ENCODE results near the gene TNP1.

The TNP1 gene

DNA sequence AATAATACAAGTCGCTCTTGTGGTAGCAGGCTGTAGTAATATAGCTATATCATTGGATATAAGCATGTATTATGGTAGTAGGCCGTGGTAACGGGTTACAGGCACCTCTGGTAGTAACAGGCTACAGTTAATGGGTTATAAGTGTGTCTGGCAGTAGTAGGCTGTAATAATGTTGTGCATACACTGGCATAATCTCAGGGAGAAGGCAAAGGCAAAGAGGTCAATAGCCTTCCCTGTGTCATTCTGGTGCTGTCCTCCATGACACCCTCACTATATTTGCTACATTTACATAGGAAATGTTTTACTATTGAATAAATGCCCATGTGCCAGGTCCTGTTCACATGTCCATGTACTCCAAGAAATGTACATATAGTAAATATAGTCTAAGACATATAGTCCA, 12.8 kb upstream of the TNP1 start:
- DNase-seq: no peak

DNA sequence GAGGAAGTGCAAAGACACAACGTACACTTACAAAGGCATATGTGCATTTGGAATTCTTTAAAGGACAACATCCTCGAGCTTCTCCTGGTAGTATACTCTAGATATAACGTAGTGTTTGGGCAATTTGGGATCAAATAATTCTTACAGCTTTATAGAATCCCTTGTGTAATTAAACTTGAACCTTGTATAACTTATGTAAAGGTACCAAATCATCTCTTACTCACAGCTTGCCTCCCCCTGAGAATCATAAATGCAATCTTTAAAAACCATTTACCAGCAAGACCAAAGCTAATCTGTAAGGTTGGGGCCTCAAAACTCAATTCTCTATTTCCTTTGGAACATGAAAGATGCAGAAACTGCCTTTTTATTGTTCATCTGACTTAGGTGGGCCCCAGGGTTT, 12.2 kb upstream of the TNP1 start:
- no peak for DNase-seq

DNA sequence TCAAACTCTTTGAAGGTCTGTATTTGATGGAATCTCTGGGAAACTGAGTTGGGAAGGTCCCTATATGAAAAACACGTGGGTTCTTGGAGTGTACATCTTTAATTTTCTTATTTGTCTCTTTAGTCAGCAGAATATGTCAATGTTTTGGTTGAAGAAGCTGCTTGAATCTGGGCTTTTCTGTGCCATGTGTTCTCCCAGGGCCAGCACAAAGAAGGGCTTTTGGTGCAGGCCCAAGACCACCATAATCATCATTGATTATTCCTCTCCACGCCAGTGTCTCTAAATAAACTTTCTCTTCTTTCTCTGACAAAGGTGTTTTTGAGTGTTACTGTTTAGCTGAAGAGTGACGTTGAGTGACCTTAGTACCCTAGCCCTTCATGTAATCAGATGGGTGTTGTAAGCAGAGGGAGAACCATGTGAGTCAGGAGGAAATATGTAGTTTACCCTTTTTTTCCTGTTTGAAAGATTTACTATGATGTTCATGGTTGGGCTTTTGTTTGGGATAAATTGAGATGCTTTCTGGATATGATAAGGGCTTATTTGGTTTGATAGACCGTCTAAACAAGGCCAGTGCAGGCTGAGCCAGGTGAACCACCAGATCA, 11.6 kb upstream of the TNP1 start:
- no peak for DNase-seq

DNA sequence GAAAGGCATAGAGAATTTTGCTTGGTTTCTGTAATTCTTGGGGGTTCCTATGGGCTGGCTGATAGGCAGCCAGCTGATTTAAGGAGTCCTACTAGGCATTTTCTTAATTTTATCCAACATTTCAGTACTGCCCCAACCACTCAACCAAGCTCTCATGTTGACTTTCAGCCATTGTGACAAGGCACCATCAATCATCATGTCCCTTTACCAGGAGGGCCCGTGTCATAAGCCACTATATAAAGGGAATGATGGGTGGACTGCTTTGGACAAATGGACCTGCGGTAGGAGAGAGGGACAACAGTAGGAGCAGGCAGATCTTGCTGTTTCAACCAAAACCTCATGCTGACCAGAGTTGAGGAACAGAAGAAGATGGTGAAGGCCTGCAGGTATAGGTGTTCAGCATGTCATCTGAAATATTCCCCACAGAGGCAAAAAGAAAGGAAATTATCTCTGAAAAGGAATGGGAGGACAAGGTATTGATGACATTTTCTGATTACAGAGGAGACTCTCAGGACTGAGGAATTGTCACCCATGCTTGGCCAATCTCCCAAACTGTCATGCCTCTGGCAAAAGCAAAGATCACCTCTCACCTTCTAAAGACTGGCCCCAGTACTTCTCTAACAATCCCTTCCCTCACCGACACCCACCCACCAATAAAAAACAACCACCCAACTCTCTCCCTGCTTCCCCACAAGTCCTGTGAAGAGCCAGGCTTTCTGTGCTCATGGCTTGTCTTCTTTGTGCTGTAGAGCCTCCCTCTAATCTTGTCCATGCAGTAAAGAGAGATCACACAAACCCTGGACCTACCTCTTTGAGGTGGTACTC, 10.9 kb upstream of the TNP1 start:
- no peak for DNase-seq

- no peak for DNase-seq
Measured at GRCh38 chr2:216866515-216867095, 6.7 kb upstream of the TNP1 start.

GRCh38 chr2:216865658-216866057, 5.8 kb upstream of the TNP1 start:
- DNase-seq: no peak

DNA sequence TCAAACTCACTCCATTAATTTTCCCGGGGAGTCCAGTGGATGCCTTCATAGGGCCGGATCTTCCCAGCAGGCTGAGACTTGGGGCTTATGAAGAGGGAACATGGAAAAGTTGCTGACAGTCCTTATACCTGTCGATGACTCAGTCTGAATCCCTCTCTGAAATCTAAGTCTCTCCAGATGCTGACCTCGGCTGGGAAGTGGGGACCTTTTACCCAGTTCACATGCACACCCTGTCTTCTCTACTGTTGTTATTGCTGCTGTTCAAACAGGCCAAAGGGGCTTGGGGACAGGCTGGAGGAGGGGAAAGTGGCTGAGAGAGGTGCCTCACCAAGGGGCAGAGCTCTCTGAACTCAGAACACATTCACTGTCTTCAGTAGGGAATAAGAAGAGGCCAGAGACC, 4.1 kb upstream of the TNP1 start:
- no peak for DNase-seq

GRCh38 chr2:216862628-216863398, 2.9 kb upstream of the TNP1 start:
- DNase-seq: no peak

GRCh38 chr2:216860426-216861137, 718 bp upstream of the TNP1 start:
- DNase-seq: no peak

DNA sequence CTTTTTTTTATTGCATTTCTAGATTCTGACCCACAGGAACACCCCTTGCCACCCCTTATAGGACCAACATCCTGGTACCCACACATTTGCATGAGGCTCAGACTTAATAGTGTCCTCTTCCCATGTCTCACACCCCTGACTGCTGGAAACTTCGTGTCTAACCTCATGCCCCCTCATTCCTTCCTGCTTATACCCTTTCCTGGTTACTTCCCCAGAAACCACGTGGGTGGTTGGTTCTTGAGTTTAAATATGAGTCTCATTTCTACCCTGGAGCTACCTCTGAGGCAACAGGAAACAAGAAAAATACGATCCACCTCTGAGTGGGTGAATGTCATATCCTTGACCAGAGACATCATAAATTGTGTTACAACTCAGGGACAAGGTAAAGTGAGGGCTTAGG, 1.6 kb downstream of the TNP1 start:
- DNase-seq: no peak

DNA sequence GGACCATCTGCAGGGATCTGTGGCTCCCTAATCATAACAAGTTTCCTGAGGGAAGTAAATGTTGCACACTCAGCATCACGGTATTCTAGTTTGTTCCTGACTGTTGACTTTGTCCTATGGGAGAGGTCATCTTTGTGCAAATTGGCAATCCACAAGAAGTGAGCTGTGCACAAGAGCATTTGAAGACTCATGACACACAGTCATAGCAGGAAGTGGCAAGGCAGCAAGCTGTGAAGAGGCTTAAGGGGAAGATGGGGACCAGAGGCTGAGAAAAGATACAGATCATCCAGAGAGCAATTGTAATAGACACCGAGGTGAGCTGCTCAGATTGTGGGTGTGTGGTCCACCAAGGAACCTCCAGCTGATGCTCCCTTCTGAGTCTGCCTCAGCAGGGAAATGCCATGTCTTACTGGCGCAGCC, 2.7 kb downstream of the TNP1 start:
- DNase-seq: no peak

DNA sequence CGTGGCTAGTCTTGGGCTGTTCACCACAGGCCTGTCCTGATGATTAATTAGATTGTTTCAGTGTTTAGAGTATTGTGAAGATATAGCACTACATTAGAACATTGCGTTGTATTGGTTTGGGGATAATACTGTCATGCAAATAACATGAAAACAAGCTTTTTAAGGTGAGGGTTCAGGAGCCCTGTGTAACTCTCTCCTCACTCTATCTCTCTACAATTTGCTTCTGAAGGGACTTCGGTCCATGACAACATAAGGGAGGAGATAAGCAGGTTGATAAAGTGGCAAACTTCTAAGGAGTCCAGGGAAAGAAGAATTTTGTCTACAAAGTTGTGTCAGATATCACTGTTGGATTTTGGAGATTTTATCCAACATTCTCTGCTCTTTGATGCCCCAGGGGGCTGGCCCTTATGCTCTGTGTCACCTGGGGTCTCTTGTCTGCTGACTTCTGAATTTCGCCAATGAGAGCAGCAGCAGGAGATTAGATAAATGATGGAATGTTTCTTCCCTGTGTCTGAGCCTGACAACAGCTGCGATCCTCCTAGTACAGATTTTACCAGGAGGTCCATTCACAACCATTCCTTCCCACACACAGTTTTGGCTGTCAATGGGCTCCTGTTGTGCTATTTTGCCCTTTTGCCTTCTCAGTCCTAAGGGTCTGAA, 3.3 kb downstream of the TNP1 start:
- no peak for DNase-seq

DNA sequence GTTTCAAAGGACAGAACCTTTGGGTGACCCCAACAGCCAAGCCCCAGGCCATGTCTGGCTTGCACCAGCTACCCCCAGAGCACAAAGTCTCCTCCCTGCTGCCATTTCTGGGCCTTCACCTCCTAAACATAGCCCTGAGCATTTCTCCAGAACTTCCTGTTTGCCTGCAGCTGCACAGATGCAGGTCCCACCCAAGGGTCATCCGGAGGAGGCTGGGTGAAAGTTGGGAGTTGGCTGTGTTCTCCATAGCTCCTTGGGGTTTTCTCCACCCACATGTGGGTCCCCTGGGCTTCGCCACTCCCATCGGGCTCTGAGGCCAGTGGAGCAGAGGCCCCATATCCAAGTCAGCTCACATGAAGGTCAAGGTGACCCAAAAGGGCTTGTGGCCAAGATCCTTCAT, 4.3 kb downstream of the TNP1 start:
- no peak for DNase-seq

DNA sequence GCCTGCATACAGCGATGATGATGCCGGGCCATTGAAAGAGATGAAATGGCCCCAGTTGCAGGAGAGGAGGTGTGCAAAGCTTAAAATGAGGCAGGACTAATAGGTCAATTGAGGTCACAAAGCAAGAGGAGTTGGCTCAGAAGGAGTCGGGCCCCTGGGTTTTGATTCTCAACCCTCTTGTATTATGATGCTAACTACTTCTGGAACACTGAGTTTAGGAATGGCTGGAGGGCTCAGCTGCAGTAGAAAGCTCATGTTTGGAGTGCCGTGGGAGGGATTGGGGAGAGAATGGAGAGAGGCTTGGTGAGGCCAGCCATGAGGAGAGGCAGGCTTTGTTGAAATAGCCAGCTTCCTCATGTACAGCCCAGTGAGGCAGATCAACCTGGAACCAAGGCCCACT, 4.8 kb downstream of the TNP1 start:
- DNase-seq: no peak

DNA sequence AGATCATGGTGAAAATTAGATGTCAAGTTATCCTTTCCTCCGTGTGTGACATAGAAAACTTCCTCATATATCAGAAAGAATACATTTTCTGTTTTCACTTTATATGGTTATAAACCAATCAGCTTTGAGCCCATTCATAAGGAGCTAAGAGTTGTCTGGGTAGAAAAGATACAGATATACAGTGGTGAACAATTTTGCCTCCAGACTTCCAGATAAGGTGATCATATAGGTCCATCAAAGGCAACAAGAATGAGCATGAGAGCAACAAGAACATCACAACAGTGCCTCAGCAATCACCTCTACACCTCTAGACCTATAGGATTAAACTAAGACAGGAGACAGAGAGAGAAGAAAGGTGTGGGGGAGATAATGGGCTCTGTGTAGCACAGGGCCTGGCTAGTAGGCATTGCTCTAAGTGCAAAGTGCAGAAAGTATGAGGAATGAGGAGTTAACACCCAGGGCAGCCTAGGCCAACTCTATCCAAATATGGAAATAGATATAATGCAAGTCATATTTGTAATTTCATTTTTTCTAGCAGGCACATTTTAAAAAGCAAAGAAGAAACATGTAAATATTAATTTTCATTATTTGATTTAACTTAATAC, 8.3 kb downstream of the TNP1 start:
- no peak for DNase-seq

GRCh38 chr2:216850665-216851322, 9.1 kb downstream of the TNP1 start:
- no peak for DNase-seq

- DNase-seq: peak; percentile 77
Measured at GRCh38 chr2:216849987-216850386, 9.9 kb downstream of the TNP1 start.

GRCh38 chr2:216845426-216845825, 14.4 kb downstream of the TNP1 start:
- no peak for DNase-seq

DNA sequence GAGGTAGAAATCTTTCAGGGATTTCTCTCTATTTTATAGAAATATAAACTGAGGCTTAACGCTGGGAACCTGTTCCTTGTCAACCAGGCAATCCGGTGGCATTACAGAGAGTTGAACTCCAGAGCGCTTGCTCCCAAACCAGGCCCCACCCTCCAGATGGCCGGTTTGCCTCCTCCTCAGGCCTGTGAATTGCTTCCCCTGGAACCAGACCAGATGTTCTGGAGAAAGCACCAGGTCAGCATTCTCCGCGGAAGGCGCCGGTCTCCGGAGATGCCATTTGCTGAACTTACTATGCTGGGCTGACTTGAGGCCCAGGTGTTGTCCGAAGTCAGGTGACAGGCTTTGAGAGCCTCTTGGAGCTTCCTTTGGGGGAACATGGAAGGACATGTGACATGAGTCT, 17.2 kb downstream of the TNP1 start:
- DNase-seq: no peak

DNA sequence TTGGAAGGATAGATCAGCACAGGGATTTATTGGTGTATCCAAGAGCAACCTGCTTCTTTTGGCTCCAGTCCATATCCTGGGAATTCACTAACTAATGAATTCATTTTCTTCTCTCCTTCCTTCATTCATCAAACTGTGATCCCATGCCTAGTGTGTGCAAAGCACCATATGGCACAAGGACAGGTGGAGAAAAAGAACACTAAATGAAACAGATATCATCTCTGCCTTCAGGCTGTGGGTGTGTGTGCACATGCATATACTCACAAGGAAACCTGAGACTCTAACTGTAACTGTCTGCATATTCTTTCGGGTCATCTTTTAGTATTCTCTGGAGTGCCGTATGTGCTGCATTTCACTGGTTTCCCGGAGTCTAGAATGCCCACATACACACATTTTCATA, 20.2 kb downstream of the TNP1 start:
- peak; percentile 76 for DNase-seq

DNA sequence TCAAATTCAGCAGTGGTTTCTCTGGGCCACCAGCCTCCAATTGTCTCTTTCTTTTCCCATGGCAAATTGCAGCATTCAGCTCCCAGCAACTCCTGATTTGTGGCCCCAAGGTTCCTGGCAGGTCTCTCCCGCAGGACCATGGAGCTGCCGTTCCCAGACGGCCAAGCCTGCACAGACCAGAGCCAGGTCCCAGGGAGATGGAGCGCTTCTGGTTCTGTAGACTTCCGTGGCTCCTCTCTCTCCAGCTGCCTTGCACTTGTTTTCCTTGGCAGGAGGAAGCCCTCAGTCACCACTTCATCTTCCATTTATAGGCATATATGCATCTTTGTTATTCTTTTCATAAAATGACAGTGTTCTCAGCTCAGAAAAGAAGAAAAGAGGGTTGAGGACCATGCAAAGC, 21.7 kb downstream of the TNP1 start:
- DNase-seq: no peak
